HG02970 (cell line): ENCODE measurements around the gene MYBL2.

Experiments used
- ATAC-seq: cut with Tn5 transposase; IDR thresholded peaks from one replicate; pipeline ENCODE4 v1.9.1; 2021; ENCODE audit warnings: mild to moderate bottlenecking, moderate library complexity, moderate number of reproducible peaks; ENCODE audit not compliant: unreplicated experiment, low FRiP score

The MYBL2 gene

GRCh38 chr20:43721429-43722152 lies 54.7 kb downstream of the MYBL2 start:
- ATAC-seq, result no peak

- ATAC-seq, result no peak
These were observed 55.2 kb downstream of the MYBL2 start for GRCh38 chr20:43722153-43722505.

- no peak for ATAC-seq
These were observed 56.3 kb downstream of the MYBL2 start for GRCh38 chr20:43723186-43723585.

- no peak for ATAC-seq
These were observed 56.8 kb downstream of the MYBL2 start for GRCh38 chr20:43723735-43724134.

- no peak for ATAC-seq
These were observed 57.5 kb downstream of the MYBL2 start for GRCh38 chr20:43724383-43724782.

- ATAC-seq, result no peak
These were observed 58.8 kb downstream of the MYBL2 start for GRCh38 chr20:43725666-43726065.

- ATAC-seq, result no peak
These were observed 59.4 kb downstream of the MYBL2 start for GRCh38 chr20:43726333-43726732.

- no peak for ATAC-seq
These were observed 60.0 kb downstream of the MYBL2 start, which contains the start of gene GTSF1L for GRCh38 chr20:43726811-43727338. TSS of gene GTSF1L (minus strand) at chr20:43727002. CDS start at chr20:43726694, 308 bp downstream.

- no peak for ATAC-seq
These were observed 61.2 kb downstream of the MYBL2 start for GRCh38 chr20:43727980-43728590.

- ATAC-seq, result no peak
These were observed 61.9 kb downstream of the MYBL2 start for GRCh38 chr20:43728686-43729255.

- ATAC-seq, result no peak
These were observed 64.6 kb downstream of the MYBL2 start for GRCh38 chr20:43731469-43731868.

- ATAC-seq, result no peak
These were observed 65.0 kb downstream of the MYBL2 start for GRCh38 chr20:43731927-43732326.

- ATAC-seq, result no peak
These were observed 69.8 kb downstream of the MYBL2 start for GRCh38 chr20:43736588-43737158.

- no peak for ATAC-seq
These were observed 71.0 kb downstream of the MYBL2 start for GRCh38 chr20:43737925-43738324.

GRCh38 chr20:43739148-43739749 lies 72.3 kb downstream of the MYBL2 start:
- ATAC-seq, result no peak

GRCh38 chr20:43740642-43741041 lies 73.7 kb downstream of the MYBL2 start:
- no peak for ATAC-seq

- ATAC-seq, result no peak
These were observed 77.3 kb downstream of the MYBL2 start for GRCh38 chr20:43744151-43744611.

- ATAC-seq, result no peak
These were observed 78.2 kb downstream of the MYBL2 start for GRCh38 chr20:43744966-43745730.

- no peak for ATAC-seq
These were observed 79.6 kb downstream of the MYBL2 start for GRCh38 chr20:43746344-43747137.
